Chondrocyte (in vitro differentiated cells): Measurements from ENCODE around the gene GP2. TPM values are rescaled to one million over a fixed set of nuclear protein-coding genes. Genes with fewer than 3 reads are reported as not detected.

Experiments used
- DNase-seq: peaks from one replicate; pipeline ENCODE4 v3.0.0; 2021; ENCODE audit warnings: mixed read lengths, low spot score
- H3K27ac Mint-ChIP-seq: one replicate; pipeline ENCODE4 v1.8.0; 2021; ENCODE audit warnings: mild to moderate bottlenecking, moderate library complexity, mixed read lengths; ENCODE audit not compliant: unreplicated experiment
- H3K27me3 Mint-ChIP-seq: 2 replicates; pipeline ENCODE4 v1.8.0; 2021; ENCODE audit warnings: low read depth, mixed read lengths
- H3K36me3 Mint-ChIP-seq: 2 replicates; pipeline ENCODE4 v1.8.0; 2021; ENCODE audit warnings: low read depth, mixed read lengths
- H3K4me1 Mint-ChIP-seq: 2 replicates; pipeline ENCODE4 v1.8.0; 2021; ENCODE audit warnings: low read depth, mild to moderate bottlenecking, mixed read lengths
- H3K4me3 Mint-ChIP-seq: one replicate; pipeline ENCODE4 v1.8.0; 2021; ENCODE audit warnings: mild to moderate bottlenecking, moderate library complexity, mixed read lengths; ENCODE audit not compliant: unreplicated experiment
- H3K9me3 Mint-ChIP-seq: 2 replicates; pipeline ENCODE4 v1.8.0; 2021; ENCODE audit warnings: low read depth, mixed read lengths
- CTCF ChIP-seq: fragments of 200-600 bp; sonication (generic); IDR thresholded peaks from 2 replicates; pipeline ENCODE4 v1.5.0; 2021; ENCODE audit warnings: antibody characterized with exemption, mild to moderate bottlenecking, moderate library complexity
- total RNA-seq: library from RNA; stranded (reverse); gene quantifications from 3 replicates; pipeline ENCODE4 v1.2.1, GENCODE V29; 2021

GP2 gene
- total RNA-seq, 1 donor from 2014 or later = not detected

- H3K27ac Mint-ChIP-seq = no peak overlapping the region
- no peaks in the 10 kb centered on the region for H3K9me3 Mint-ChIP-seq
- H3K36me3 Mint-ChIP-seq = no peaks in the 10 kb centered on the region
- DNase-seq = no peak
- no peak overlapping the region for H3K4me3 Mint-ChIP-seq
- peaks cover 9% of the 10 kb centered on the region for H3K27me3 Mint-ChIP-seq
- H3K4me1 Mint-ChIP-seq = no peaks in the 10 kb centered on the region
- TF ChIP-seq CTCF = no peak
These were observed 19.0 kb downstream of the GP2 start for GRCh38 chr16:20308266-20308665.

DNA sequence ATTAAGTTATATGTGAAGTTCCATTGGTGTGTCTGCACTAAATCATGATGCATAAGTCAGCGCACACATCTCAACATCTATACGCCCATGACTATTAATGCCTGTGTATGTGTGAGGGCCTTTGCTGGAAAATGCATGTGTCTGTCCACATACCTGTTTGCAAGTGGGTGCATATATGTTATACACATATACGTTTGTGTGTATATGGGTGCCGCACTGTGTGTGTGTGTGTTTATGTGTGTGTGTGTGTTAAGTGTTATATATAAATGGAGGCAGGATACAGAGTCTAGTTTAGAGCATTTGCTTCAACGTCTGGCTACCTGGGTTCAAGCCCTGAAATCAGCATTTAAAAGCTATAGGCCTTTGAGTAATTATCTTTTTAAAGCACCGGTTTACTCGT is 19.5 kb downstream of the GP2 start:
- Mint-ChIP-seq H3K9me3 (no peaks in the 10 kb centered on the region), H3K27me3 (peaks cover 12% of the 10 kb centered on the region), H3K27ac (no peak overlapping the region), H3K4me3 (no peak overlapping the region), H3K36me3 (no peaks in the 10 kb centered on the region), H3K4me1 (no peaks in the 10 kb centered on the region)
- no peak for DNase-seq
- no peak for TF ChIP-seq CTCF

DNA sequence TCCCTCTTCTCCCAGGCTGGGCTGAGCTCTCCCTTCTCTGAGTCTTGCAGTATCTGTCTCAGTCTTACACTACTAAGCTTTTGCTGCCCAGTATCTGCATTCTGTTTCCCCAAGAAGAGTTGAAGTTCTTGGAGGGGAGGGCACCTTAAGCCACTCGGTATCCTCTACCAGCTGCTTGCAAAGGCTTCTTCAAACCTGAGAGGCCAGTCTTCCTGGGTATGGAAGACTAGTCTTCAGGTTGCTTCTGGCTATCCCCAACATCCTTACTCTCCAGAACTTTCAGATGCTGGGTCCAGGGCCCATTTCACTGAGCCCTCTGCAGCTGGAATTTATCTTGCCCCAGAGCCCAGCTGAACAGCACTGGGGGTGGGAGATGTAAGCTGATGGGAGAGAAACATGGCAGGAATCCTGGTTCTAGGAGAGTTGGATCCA is 20.1 kb downstream of the GP2 start:
- no peaks in the 10 kb centered on the region for H3K9me3 Mint-ChIP-seq
- H3K27ac Mint-ChIP-seq = no peak overlapping the region
- H3K4me1 Mint-ChIP-seq = no peaks in the 10 kb centered on the region
- peaks cover 12% of the 10 kb centered on the region for H3K27me3 Mint-ChIP-seq
- no peak overlapping the region for H3K4me3 Mint-ChIP-seq
- TF ChIP-seq CTCF = no peak
- no peaks in the 10 kb centered on the region for H3K36me3 Mint-ChIP-seq
- DNase-seq = no peak

DNA sequence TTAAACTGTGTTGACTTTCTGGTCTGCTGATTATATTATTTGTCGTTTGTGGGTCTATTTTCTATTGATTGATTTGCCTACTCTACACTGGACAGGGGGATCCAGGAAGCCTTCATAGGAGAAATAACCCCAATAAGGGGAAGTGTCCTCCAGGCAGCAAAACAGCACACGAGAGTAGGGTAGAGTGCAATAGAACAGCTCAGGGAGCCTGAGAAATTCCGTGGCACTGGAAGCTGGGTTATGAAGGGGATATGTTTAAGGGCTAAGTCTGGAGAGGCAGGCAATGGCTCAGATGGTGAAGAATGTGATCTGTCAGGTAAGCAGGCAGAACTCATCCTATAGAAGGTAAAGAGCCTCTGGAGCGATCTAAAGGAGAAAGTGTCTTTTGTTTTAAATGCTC is 20.9 kb downstream of the GP2 start:
- no peaks in the 10 kb centered on the region for H3K9me3 Mint-ChIP-seq
- no peaks in the 10 kb centered on the region for H3K4me1 Mint-ChIP-seq
- TF ChIP-seq CTCF = no peak
- H3K27me3 Mint-ChIP-seq = peaks cover 12% of the 10 kb centered on the region
- DNase-seq = no peak
- H3K4me3 Mint-ChIP-seq = no peak overlapping the region
- H3K27ac Mint-ChIP-seq = no peak overlapping the region
- no peaks in the 10 kb centered on the region for H3K36me3 Mint-ChIP-seq

DNA sequence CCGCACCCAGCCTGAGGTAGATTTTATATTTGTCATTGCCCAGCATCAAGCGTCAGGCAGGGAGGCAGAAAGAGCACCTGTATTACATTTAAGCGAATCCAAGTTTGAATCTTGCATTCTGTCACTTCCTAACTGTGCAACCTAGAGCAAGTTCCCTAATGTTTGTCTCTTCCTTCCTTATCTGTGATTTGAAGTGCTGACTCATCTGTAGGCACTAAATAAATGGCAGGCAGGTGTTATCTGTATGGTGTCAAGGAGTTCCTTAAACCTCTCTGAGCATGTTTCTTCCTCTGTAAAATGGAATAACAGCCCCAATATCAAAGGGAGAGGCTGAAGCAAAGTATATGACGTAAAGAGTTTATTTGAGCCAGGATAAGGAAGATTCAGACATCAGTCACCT is 24.3 kb downstream of the GP2 start:
- TF ChIP-seq CTCF = no peak
- DNase-seq = no peak
- Mint-ChIP-seq H3K36me3 (no peaks in the 10 kb centered on the region), H3K4me1 (no peaks in the 10 kb centered on the region), H3K27ac (no peak overlapping the region), H3K4me3 (no peak overlapping the region), H3K27me3 (peaks cover 22% of the 10 kb centered on the region), H3K9me3 (no peaks in the 10 kb centered on the region)
